Stimulated activated CD4-positive, alpha-beta T cell treated with anti-CD3 and anti-CD28 coated beads, Interleukin-2, amount 100 ng/mL, for 48 hours (primary cell): ENCODE results near the gene LMNTD2.
A peak's percentile ranks its signal among the peaks of the same experiment; 100 is the strongest.

Experiments
- DNase-seq, 2 donors: peaks; one replicate each; pipeline ENCODE4 v3.0.0-alpha.2; 2020

Gene LMNTD2

DNA sequence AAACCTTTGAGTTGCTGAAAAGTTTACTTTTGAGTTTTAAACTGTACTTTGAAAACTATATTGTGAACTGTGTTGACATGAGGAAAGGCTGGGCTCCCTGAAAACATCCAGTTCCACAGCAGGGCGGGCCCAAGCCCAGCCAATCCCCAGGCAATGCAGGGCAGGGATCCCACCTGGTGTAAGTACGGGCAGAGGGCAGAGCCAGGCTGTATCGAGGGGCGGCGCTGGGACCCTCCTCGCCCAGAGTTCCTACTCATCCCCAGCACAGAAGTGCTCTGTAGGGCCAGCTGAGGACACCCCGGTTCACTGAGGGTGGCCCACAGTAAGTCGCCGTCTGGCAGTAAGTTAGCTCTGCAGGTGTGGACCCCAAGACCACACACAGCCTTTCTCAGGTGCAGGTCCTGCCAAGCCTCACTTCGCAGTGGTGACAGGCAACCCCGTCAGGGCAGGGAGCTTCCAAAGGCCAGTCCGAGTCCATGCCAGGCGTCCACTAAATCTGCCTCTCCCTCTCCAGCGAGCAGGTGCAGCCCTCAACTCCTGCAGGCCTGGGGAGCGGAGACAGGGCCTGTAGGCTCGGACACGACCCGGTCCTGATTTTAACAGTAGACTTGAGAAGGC is 6.6 kb upstream of the LMNTD2 start:
- DNase-seq: no peak

DNA sequence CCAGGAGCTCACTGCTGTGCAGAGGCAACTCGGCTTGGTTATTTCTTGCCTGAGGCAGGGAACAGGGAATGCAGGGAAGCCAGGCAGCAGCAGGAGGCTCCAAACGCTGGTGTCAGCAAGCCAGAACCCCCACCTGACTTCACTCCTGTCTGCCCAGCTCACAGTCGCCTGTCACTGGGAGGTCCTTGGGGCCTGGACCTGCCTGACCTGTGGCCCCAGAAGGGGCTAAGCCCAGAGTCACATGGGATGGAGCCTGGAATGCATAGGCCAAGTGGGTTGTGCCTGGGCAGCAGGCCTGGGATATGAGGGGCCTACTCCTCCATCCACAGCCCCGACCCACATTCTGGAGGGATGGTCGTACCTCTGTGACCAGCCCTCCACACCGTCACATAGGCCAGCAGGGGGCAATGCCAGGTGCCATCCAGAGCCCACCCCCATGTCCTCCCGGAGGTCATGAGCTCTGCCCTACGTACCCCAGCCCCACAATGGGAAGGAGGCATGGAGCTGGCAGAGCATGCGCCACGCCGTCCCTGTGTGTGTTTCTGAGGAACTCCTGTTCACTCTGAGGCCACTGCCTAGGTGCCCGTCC is 5.5 kb upstream of the LMNTD2 start:
- no peak for DNase-seq

DNA sequence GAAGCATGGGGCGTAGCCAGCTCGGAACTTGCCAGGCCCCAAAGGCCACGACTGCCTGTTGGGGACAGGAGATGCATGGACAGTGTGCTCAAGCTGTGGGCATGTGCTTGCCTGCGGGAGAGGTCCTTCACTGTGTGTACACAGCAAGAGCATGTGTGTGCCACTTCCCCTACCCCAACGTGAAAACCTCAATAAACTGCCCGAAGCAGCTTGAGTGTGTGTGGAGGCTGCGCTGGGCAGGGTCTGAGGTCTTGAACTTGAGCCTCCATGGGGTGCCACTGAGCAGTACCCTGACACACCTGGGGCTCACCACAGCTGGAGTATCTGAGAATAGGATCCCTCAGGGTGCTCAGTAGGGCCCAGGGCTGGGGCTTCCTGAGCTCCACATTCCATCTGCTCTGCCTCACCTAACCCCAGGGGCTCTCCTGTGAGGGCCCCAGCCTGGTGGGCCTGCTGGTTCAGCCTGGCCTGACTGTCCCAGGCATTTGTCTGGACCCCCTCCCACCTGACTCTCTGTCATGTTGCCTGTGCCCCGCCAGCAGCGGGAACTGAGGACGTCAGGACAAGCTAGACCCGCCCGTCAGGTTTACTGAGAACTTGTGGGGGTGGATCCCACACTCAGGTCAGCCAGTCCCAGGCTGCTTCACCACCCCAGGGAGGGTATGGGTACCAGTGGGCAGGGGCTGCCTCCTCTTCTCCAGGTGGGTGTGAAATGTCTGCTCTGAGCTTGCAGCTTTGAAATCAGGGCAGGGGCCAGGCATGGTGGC is 3.5 kb upstream of the LMNTD2 start:
- no peak for DNase-seq

DNA sequence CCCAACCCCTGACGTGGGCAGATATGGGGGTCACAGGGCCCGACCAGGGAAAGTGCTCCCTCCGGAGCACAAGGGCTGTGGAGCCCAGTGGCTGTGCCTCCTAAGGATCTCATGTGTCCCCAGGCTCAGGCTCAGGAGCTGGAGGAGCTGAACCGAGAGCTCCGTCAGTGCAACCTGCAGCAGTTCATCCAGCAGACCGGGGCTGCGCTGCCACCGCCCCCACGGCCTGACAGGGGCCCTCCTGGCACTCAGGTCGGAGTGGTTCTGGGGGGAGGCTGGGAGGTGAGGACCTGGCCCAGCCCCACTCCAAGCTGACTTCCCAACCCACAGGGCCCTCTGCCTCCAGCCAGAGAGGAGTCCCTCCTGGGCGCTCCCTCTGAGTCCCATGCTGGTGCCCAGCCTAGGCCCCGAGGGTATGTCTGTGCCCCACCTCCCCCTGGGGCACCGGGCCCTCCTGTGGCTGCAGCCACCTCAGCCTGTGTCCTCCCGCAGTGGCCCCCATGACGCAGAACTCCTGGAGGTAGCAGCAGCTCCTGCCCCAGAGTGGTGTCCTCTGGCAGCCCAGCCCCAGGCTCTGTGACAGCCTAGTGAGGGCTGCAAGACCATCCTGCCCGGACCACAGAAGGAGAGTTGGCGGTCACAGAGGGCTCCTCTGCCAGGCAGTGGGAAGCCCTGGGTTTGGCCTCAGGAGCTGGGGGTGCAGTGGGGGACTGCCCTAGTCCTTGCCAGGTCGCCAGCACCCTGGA is 2.7 kb upstream of the LMNTD2 start:
- DNase-seq: no peak

- DNase-seq: no peak
Observed at GRCh38 chr11:562046-562645, 1.6 kb upstream of the LMNTD2 start.

DNA sequence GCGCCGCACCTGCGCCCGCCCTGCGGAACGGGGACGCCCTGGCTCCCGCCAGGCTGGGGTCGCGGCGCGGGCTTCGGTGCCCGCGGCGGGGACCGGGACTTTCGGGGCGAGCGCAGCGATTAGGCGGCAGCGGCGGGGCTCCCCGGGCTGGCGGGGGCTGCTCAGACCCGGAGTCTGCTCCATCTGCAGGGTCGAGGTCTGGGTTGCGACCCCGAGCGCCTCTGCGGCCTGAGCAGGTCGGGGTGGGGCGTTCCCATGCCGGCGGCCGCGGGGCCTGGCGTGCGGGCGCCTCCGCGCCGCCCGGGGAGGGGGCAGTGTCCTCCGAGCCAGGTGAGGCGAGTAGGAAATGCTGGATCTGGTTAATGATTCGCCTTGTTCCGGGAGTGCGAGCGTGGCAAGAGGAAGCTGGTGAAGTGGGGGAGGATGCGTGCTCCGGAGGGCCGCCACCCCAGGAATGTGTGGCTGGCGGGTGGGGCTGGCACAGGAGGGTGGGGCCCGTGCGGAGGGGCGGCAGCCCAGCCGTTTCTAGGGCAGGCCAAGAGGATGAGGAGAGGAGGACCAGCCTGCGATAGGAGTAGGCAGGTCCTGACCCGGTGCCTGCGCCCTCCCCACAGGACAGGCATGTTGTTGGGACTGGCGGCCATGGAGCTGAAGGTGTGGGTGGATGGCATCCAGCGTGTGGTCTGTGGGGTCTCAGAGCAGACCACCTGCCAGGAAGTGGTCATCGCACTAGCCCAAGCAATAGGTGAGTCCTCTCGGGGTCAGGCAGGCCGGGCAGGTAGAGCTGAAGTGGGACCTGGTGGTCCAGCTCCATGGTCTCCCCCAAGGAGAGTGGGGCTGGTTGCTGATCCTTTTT is 838 bp upstream of the LMNTD2 start:
- DNase-seq: no peak

GRCh38 chr11:559712-560304 is 730 bp downstream of the LMNTD2 start:
- no peak for DNase-seq

DNA sequence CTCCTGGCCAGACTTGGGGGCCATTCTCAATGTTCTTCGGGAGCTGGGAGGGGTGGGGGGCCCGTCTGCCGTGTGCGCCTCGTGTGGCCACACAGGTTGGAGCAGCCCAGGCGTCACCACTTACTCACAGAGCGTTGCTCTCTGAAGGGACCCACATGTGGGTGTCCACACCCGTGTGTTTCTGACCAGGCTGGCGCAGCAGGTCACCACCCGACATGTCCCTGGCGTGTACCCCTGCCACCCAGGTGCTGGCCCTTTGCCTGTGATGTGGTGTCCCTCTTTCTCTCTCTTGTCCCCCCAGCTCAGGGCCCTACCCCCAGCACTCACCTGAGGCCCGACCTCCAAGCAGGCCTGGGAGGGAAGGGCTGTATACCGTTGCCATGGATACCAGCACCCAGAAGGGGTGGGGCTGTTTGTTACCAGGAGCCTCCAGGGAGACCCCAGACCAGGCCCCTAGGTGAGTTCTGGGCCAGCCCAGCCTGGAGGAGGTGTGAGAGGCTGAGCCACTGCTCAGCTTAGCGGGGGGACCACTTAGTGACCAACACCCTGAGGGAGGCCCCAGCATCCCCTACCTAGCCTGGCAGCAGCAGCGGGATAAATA is 1.4 kb downstream of the LMNTD2 start:
- no peak for DNase-seq

DNA sequence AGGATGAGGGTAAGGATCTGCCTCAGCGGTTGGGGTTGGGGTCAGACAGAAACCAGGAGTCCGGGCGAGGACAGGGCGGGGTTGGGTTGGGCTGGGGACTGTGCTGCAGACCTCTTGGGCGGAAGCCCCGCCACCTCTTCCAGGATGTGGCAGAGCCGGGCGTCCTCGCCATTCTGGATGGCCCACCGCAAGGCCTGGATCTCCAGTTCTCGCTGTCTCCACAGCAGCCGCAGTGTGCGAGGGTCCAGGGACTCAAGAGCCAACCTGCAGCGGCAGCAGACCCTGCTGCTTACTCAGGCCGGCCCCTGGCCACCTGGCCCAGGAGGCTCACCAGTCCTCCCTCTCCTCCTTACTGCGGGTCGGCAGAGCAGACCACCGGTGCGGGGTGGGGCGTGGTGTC is 2.0 kb downstream of the LMNTD2 start:
- no peak for DNase-seq

DNA sequence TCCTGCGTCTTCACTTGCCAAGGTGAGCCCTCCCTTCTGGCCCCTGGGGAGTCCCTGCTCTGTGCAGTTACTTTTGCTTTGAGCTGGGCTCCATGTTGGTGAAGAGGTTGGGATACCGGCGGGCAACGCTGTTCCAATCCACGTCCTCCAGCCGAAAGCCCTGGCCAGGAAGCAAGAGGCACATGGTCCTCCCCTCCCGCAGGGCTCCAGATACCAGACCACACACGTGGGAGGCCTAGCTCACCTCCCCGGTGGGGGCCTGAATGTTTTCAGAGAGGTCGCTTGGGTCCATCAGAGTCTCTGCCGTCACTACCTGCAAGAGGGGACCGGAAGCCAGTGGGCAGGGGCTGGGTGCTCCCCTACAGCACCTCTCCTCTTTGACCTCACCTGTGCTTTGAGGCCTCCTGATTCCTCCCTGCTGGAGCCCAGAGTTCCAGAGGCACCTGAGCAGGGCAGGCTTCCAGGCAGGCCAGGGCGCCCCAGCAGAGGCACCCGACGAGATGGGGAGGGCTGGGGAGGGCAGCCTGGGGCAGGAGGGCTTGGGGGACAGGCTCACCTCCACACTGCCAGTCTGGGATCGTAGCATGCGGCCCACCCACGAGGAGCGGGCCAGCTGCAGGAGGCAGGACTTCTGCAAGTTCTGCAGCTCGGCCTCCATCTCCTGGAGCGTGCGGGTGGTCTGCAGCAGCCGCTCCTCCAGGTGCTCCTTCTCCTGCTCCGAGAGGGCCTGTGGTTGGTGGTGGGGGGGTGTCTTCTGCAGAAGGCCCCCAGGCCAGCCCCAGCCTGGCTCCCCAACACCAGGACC is 3.0 kb downstream of the LMNTD2 start:
- DNase-seq: no peak

DNA sequence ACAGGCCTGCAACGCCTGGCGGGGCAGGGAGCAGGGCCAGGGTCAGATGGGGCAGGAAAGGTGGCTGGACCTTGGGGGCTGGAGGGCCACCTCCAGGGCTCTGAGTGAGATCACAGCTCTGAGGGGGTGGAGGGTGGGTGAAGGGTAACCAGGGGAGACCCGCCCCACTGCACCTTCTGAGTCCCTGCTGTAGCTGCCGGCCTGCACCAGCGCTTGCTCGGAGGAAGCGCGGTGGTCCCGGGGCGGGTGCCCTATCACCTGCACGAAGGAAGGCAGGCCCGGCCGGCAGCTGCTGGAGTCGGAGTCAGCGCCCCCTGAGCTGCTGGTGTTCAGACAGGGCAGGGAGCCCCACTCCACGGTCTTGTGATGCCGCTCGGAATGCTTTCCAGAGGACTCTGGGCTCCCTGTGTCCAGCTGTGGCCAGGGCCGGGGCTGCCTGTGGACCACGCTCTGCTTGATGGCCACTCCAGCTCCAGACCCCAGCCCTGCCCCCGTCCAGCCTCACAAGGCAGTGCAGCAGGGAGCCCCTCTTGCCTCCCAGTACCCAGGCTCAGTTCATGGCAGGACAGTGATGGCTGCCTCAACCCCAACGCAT is 3.8 kb downstream of the LMNTD2 start:
- no peak for DNase-seq

- no peak for DNase-seq
Observed at GRCh38 chr11:555780-556661, 4.5 kb downstream of the LMNTD2 start.

DNA sequence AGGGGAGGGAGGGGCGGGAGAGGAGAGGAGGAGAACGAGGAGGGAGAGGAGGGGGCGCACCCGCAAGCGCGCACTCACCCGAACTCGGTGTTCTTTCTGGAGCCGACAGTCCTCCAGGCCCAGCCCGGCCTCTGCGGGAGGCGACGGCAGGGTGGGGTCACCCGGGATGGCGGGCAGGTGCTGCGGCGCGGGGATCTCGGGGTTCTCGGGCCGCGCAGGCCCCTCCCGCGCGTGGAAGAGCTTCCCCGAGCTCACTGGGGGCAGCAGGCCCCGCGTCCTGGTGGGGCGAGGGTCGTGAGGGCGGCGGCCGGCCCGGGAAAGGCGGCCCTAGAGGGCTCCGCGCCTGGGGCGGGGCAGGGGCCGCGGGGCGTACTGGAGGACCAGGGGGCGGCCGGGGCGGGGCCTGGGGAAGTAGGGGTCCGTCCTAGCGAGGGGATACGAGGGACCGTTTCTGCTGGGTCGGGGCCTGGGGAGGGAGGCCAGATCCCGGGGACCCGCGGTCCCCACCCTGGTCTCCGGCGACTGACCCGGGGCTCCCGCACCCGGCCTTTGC is 5.2 kb downstream of the LMNTD2 start:
- DNase-seq: no peak

- DNase-seq: peak; percentile 60 to 71
Observed at GRCh38 chr11:554428-555226, 5.9 kb downstream of the LMNTD2 start.

- no peak for DNase-seq
Observed at GRCh38 chr11:553988-554340, 6.6 kb downstream of the LMNTD2 start.

DNA sequence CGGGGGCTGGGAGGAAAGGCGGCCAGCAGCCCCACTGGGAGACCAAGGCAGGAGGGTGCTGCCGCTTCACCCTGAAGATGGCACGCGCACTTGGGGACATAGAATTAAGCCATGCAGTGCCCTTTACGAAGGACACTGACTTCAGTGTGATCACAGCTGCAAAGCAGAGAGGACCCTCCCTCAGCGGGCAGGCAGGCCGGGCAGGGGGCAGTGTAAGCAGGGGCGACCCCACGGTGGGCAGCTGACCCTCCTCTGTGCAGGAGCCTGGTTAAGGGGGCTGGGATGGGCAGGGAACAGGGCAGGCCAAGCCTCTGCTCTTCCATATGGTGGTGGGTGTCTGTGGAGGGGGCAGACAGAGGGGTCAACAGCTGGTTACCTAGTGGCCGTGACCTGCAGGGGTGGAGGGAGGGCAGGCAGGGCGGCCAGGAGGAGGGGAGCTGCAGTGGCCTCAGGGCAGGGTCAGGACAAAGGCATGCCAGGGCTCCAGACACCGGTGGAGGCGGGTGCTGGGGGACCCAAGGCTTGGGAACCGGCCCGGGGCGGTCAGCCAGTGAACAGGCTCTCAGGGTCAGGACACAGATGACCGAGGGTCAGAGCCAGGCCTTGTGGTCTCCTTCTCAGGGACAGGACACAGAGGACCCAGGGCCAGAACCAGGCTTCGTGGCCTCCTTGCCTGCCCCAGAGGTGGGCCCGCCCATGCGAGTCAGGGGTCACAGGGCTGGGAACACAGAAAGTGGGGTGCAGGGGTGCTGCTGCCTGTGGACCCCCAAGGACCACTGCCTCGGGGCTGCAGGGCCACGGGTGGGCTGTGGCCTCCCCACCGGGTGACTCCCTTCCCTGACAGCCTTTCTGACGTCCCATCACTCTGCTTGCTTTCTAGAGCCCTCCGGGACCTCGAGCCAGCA is 7.2 kb downstream of the LMNTD2 start:
- DNase-seq: no peak

DNA sequence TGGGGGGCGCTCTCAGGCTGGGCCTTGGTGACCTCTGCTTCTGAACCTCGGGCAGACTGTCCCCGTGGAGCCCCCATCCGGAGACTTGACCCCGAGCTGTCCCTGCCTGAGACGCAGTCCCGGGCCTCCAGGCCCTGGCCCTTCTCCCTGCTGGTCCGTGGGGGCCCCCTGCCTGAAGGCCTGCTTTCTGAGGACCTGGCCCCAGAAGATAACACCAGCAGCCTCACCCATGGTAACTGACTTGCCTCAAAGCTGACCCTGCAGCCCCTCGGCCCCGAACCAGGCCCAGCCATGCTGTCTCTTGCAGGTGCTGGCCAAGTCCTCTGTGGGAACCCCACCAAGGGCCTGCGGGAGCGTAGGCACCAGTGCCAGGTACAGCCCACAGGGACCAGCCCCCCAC is 8.9 kb downstream of the LMNTD2 start:
- no peak for DNase-seq
